ENCODE results near the gene RAB3GAP2.

GRCh38 chr1:220298470-220299205 lies 26.4 kb upstream of the RAB3GAP2 start:
- no peak for TF ChIP-seq POLR2A (IDR thresholded peaks at IDR 0.05)
- TF ChIP-seq, protein P1, sequence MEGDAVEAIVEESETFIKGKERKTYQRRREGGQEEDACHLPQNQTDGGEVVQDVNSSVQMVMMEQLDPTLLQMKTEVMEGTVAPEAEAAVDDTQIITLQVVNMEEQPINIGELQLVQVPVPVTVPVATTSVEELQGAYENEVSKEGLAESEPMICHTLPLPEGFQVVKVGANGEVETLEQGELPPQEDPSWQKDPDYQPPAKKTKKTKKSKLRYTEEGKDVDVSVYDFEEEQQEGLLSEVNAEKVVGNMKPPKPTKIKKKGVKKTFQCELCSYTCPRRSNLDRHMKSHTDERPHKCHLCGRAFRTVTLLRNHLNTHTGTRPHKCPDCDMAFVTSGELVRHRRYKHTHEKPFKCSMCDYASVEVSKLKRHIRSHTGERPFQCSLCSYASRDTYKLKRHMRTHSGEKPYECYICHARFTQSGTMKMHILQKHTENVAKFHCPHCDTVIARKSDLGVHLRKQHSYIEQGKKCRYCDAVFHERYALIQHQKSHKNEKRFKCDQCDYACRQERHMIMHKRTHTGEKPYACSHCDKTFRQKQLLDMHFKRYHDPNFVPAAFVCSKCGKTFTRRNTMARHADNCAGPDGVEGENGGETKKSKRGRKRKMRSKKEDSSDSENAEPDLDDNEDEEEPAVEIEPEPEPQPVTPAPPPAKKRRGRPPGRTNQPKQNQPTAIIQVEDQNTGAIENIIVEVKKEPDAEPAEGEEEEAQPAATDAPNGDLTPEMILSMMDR (IDR thresholded peaks at IDR 0.05): no peak
